HG03469 (cell line): Measurements from ENCODE around the gene IL22.
"Not testable (repeated sequence)": the region's sequence is repeated elsewhere in the genome, so short reads cannot be mapped to it uniquely, and the experiment has no call there.

Experiments used
- ATAC-seq: cut with Tn5 transposase; IDR thresholded peaks from one replicate; pipeline ENCODE4 v1.9.1; 2021; ENCODE audit warnings: mild to moderate bottlenecking, moderate library complexity, moderate number of reproducible peaks; ENCODE audit not compliant: unreplicated experiment

IL22 gene

GRCh38 chr12:68231691-68232090, 21.7 kb downstream of the IL22 start:
- ATAC-seq: no peak

GRCh38 chr12:68231229-68231628, 22.2 kb downstream of the IL22 start:
- ATAC-seq: no peak

DNA sequence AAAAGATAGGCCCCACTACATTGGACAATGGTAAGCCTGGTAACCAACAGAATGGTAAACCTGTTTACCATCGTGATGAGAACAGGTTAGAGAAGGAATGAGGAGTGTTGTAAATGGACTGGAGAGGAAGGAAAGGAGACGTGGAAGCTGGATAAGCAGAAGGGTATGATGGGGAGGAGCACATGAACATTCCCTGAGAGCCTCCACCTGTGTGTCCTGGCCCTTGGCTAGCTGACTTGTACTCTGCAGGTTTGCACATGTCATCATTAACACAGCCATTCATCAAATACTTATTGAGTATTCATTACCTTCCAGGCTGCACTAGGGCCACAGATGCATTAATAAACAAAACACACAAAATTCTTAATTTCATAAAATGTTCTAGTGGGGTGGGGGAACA, 23.4 kb downstream of the IL22 start:
- no peak for ATAC-seq

- ATAC-seq: no peak
These were observed 26.0 kb downstream of the IL22 start for GRCh38 chr12:68227356-68227755.

DNA sequence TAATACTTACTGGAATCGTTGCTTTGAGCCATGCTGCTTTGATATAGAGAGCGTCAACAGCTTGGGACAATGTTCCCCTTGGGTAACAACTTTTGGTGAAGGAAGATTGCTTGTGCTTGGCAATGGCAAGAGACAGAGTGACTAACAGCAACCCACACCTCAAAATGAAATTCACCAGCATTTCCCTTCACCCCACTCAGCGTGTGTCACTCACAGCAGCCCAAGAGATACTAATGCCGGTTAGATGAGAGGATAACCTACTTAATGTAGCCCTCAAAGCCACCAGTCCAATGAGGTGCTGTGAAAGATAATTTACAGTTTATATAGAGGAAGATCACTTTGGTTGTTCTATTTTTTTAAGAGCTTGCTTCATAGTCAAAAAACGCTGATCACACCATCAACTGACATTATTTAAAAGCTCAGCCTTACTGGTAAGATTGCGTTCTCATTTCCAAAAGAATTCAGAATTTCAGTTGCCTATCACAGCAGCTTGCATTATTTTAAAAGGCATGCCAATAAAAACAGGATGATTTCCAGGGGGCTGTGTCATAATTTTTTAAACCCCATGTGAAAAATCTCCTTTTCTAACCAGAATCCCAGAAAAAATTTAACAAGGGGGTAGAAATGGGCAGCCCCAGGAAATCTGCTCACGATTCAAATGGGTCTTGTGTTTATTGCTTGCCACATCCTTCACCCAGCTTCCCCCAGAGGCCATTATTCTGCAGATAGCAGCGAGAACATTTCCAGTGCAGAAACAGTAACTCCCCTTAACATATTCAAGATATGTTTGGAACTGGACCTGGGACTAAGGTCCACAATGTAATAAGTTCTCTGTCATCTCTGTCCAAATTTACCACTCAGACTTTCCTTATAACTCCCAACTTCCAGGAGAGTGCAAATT, 27.6 kb downstream of the IL22 start, which contains the start of gene IL26:
Gene IL26, minus strand, starts transcription at position 235 of the 901 bp plus-strand sequence. Its CDS starts 54 bp downstream, at position 181.
- no peak for ATAC-seq

GRCh38 chr12:68224613-68225285, 28.7 kb downstream of the IL22 start:
- ATAC-seq: no peak

DNA sequence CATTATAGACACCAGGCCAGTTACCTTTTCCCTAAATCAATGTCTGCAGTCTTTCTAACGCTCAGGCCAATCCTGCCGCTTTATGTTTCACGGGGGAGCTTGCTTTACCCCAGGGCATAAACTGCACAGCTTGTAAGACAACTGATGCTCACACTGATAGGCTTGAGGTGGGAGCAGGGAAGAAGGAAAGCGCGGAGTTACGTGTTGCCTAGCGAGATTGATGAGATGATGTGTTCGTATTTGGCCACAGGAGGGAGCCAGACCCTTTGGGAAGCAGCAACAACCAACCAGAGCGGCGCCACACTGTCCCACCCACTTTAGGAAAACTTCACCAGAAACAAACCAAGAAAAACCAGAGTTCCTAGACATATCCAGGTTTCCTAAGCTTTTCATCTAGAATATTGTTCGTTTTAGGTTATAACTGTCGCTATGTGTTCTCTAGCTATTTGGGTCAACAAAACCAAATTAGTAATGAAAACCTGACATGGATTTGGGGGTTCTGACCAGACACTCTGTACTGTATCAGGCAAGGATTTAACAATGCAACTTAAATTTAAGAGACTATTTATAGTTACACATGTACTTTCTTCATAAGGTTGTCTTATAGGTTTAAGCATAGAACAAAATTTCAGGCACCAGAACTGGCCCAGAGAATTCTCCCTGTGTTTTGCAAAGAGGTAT, 30.2 kb downstream of the IL22 start:
- ATAC-seq: peak; percentile 83

DNA sequence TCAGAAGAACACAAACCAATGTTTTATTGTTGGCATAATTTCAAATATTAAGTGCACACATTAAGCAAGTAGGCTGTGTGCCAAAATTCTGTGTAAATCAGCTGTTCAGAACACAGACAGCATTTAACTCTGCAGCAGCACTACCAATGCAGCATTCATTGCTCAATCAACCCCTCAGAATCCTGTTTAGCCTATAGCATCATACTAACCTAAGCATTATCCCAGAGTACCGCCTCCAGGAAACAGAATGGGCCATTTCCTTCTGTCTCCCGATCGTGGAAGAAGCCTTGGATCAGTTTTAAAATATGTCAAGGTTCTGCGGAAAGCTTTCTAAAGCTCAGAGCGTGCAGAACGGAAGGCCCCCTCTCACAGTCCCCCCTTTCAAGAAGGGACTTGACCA, 31.1 kb downstream of the IL22 start:
- ATAC-seq: no peak

DNA sequence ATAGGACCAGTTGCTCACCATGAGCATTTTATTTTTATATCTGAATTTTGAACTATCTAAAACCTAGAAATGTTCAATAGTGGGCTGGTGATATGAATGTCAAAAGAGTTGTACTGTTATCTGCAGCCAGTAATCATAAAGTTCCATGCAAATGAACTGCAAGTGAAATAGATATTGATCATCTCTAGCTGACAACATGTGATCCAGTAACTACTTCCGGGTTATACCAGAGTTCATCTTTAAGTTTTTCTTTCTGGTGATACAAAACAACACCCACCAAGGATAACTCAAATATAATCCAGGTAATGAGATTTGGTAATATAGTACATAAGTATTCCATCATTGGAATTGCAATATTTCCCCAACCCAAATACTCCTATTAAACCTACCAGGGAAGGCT, 31.9 kb downstream of the IL22 start:
- ATAC-seq: no peak

DNA sequence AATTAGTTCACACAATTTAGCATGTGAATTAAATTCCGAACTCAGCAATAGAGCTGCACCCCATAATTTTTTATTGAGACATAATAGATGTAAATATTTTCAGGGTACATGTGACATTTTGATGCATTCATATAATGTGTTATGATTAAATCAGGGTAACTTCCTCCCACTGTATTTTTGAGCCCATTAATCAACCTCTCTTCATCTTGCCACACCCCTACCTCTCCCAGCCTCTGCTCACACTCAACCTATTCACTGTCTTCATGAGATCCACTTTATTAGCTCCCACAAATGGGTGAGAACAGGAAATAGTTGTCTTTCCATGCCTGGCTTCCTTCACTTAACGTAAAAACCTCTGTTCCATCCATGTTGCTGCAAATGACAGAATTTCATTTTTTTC, 42.5 kb downstream of the IL22 start:
- no peak for ATAC-seq

DNA sequence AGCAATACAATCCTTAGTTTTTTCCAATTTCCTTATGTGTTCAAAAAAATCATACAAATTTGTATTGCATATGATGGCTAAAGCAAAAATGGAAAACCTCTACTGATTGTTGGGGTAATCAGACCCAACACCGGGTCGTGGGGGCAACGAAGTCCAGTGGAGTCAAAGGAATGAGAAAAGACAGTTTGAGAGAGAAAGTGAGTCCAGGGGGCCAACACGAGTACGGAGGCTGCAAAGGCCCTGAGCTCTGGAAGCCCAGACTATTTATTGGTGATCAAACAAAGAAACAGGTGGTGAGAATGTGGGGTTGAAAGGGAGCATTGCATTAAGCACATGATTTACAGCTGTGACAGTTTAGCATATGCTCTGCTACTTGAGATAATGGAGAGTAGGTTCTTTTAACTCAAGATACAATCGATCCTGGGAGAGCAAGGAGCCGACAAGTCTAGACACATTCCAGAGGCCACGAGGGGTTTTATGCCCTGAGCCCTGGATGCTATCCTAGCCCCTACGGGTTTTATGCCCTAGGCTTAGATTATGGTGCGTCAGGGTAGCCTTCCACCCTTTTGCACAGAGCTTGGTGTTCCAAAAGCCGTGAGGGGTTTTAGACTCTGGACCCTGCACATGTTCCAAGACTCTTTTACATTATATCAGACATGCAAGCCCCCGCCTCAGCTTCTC, 44.2 kb downstream of the IL22 start:
- ATAC-seq: not testable (repeated sequence)

- ATAC-seq: no peak
These were observed 46.1 kb downstream of the IL22 start for GRCh38 chr12:68207276-68207675.

- ATAC-seq: no peak
These were observed 47.0 kb downstream of the IL22 start for GRCh38 chr12:68206446-68206845.

- ATAC-seq: no peak
These were observed 49.9 kb downstream of the IL22 start for GRCh38 chr12:68203460-68203875.

DNA sequence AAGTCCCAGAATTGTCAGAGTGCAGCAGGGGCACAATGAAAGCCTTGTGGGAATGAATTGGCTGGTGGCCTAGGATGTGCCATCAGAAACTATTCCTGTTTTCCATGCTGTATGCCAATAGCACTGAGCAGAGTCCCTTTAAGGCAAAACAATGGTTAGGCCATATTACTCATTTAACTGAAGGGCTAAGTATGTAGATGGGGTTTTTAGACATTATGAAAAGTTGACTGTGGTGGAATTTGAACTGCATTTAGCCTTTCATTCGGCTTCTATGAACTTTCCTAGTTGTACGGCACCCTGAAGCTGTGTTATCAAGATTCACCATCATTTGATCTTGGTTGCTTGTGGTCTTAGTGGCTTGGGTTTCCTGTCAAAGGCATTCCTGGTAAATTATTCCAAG, 52.5 kb downstream of the IL22 start:
- no peak for ATAC-seq

GRCh38 chr12:68199127-68199526, 54.3 kb downstream of the IL22 start:
- no peak for ATAC-seq

DNA sequence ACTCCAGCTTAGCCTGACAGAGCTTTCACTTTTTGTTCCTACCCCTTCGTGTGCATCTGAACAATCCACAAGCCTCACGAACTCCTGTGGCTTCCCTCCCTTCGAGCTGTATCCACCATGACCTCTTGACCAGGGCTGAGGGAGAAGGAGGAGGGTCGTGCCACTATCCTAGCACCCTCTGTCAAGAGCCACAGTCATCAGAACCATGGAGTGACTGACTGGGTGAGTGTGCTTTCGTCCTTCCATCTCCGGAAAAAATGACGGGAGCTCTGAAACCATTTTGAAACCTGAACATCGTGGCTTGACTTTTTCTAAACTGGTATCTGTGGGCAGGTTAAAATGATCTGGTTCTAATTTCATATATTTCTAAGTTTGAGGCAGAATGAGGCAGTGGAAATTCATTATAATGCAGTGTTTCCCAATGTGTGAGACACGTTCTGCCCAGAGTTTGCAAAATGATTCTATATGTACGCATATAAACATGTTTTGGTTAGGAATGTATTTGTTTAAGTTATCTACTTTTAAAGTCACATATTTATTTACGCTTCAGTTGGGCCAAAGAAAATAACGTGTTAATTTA, 54.8 kb downstream of the IL22 start:
- ATAC-seq: no peak
